LNCAP (cell line): ENCODE data around the gene NHLRC2.

Experiments used
- TF ChIP-seq, protein P1 (sequence below): fragments of 450-650 bp; IDR thresholded peaks from 2 replicates; pipeline ENCODE4 v1.5.1; 2017; ENCODE audit warnings: mild to moderate bottlenecking

The NHLRC2 gene

DNA sequence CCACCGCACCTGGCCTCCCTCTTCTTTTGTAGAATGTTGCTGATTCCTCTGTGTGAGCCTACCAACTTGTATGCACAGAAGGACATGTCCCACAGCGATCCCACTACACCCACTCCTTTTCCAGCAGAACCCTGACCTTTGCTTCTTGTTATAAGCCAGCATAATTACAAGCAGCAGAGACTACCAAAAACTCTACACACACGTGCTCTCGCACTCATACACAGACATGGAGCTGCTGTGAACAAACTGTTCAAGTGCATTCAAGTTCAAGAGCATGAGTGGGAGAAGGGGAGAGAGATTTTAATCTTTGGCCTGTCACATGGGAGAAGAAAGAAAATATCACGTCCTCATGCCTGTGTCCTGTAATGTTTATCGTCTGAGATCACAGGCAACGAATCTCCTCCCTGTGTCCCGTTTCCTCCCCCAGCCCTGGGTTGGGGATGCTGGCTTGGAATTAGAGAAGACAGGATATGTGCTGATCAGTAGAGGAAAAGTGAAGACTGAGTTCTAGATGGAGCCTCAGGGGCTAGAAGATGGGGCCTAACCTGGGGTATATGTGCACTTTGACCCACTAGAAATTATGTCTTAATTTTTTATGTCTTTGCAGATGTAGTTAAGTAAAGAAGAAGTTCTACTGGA is 79.6 kb downstream of the NHLRC2 start:
- TF ChIP-seq, protein P1, sequence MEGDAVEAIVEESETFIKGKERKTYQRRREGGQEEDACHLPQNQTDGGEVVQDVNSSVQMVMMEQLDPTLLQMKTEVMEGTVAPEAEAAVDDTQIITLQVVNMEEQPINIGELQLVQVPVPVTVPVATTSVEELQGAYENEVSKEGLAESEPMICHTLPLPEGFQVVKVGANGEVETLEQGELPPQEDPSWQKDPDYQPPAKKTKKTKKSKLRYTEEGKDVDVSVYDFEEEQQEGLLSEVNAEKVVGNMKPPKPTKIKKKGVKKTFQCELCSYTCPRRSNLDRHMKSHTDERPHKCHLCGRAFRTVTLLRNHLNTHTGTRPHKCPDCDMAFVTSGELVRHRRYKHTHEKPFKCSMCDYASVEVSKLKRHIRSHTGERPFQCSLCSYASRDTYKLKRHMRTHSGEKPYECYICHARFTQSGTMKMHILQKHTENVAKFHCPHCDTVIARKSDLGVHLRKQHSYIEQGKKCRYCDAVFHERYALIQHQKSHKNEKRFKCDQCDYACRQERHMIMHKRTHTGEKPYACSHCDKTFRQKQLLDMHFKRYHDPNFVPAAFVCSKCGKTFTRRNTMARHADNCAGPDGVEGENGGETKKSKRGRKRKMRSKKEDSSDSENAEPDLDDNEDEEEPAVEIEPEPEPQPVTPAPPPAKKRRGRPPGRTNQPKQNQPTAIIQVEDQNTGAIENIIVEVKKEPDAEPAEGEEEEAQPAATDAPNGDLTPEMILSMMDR = no peak

DNA sequence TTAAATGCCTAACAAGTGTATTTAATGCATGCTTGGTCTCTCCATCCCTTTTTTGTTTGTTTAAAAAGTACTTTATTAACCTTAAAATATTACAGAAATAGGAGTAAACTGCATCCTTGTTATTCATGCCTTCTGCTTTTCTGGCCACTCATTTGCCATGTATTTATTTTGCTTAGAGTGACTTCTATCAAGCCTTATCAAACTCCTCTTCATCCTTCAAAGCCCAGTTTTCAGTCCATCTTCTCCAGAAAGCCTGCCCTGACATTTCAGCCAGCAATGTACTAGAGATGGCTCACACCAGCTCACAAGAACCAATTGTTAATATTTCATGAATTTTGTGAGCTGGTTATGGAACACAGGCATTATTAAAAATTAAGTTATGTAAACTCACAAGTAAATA is 82.8 kb downstream of the NHLRC2 start:
- TF ChIP-seq, protein P1 = no peak

DNA sequence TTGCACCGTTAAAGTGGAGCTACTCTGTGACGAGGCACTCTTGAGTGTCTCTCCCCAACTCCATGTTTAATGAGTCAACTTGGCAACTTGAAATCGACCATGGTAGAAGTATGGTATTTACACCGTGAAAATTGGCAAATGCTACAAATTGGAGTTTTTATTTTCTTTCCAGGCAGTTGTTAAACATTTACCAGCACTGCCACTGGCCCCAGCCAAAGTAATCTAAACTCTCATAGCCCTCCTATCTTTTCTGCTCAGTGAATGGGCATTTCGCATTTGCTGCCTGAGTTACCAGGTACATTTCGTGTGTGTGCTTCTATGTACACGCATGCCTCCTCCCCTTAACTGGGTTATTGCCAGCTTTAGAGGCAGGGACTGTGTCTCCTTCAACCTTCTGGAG is 83.3 kb downstream of the NHLRC2 start:
- TF ChIP-seq, protein P1 = no peak

DNA sequence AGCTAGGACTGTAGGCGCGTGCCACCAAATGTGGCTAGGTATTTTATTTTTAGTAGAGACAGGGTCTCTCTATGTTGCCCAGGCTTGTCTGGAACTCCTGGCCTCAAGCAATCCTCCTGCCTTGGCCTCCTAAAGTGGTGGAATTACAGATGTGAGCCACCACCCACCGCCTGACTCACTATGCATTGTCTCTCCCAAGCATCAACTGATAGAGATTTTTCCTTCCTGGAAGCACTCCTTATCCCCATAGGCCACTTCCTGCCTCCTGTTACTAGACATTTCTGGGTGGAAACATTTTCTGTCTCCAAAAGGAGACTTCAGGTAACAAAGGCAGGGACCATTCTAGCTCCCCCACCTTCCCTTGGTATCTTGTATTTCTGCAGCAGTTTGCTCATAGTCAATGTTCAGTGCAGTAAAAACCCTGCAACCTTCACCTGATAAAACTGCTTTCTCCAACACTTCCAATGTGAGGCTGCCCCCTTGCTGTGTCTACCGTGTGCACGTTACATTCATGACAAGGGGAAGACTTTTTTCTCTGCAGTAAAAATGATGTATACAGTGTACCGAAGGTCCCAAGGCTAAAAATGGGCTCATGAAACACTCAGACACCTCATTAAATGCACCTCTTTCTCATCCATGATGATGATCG is 84.9 kb downstream of the NHLRC2 start:
- TF ChIP-seq, protein P1 = no peak

DNA sequence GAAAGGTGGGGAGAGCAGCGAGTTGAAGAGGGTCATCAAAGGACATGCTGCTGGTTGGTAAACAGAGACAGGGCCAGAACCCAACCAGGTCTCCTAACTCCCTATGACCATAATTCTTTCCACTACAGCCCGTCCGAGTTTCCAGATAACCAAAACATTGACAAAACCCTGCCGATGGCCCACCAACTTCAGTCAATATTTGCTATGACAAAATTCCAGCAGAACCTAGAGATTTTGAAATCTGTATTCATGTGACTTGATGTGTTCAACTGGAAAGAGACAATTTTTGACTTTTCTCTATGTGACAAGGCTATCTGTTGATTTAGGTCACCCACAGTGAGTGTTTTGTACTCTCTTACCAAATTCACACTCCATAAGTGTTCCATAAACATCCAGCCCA is 86.7 kb downstream of the NHLRC2 start:
- TF ChIP-seq, protein P1 = no peak

DNA sequence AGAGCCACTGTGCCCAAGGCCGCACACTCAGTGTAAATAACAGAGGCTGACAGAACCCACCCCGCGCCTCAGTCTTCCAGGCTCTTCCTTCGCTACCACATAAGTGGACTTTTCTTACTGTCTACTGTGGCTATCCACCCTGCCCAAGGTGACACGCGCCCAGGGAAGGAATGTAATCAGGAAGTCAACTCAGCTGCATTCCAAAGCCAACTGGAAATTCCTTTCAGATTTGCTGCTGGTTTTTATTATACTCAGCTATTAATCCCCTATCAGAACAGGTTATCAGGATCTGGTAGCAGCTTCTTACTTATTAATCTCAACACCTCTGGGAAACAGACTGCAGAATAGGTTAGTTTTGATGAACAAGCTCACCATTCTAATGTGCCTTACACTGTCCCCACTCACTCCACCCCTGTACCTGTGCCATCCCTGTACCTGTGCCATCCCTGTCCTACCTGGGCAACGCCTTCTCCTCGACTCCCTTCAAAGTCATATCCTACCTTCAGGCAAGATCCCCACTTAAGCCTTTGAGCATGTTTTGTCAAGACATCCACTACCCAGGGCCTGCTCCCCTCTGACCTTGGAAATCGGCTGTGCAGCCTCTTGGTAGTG is 90.7 kb downstream of the NHLRC2 start:
- TF ChIP-seq, protein P1 = no peak

DNA sequence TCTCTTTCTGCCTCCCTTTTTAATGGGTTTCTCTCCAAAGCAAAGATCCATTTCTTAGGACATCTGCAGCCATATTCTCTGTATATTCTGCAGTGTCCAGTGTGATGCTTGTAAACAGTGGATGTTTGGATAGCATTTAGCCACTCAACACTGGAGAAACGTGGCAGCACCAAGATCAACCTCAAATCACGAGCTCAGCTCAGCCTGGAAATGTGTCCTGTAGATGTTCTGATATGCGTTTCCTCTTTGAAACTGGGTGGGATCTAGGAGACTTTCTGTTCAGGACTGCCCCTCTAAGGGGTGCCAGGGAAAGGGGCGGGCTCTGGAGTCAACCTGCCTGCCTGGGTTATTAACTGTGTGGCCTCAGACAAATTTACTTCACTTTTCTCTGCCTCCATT is 91.2 kb downstream of the NHLRC2 start:
- TF ChIP-seq, protein P1 = no peak
